Measurements from ENCODE around the gene FERMT3.

DNA sequence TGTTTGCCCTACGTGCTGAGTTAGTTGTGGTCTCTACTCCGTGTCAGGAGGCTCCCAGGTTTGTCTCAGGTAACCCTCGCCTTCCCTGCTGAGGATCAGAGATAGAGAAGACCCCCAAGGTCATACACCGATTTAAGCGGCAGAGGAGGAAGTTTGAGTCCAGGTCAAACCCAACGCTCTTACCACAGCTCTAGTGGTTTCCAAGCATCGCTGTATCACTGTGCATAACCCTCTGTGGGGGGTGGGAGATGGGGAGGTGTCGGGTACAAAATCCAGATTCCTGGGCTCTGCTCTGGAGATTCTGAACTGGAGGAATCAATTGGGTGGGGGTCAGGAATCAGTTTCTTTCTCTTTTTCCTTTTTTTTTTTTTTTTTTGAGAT is 24.5 kb downstream of the FERMT3 start:
- no peak for TF ChIP-seq EZH2 (IDR thresholded peaks at IDR 0.05; ENCODE audit: low read length, missing control alignments)
- TF ChIP-seq, protein P1, sequence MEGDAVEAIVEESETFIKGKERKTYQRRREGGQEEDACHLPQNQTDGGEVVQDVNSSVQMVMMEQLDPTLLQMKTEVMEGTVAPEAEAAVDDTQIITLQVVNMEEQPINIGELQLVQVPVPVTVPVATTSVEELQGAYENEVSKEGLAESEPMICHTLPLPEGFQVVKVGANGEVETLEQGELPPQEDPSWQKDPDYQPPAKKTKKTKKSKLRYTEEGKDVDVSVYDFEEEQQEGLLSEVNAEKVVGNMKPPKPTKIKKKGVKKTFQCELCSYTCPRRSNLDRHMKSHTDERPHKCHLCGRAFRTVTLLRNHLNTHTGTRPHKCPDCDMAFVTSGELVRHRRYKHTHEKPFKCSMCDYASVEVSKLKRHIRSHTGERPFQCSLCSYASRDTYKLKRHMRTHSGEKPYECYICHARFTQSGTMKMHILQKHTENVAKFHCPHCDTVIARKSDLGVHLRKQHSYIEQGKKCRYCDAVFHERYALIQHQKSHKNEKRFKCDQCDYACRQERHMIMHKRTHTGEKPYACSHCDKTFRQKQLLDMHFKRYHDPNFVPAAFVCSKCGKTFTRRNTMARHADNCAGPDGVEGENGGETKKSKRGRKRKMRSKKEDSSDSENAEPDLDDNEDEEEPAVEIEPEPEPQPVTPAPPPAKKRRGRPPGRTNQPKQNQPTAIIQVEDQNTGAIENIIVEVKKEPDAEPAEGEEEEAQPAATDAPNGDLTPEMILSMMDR (conservative IDR thresholded peaks at IDR 0.05 in 1 of 2, IDR thresholded peaks at IDR 0.05 in 1 of 2; ENCODE audit: low read depth in 1 of 2, low read length in 2 of 2) = no peak

Measured in fibroblast of lung (primary cell).